GM18868 (cell line): ENCODE results near the gene SLC66A2.
"Not testable (repeated sequence)": the region's sequence is repeated elsewhere in the genome, so short reads cannot be mapped to it uniquely, and the experiment has no call there.

Experiments used
- ATAC-seq: cut with Tn5 transposase; IDR thresholded peaks from one replicate; pipeline ENCODE4 v1.9.1; 2021; ENCODE audit warnings: mild to moderate bottlenecking, moderate library complexity; ENCODE audit not compliant: unreplicated experiment

The SLC66A2 gene

DNA sequence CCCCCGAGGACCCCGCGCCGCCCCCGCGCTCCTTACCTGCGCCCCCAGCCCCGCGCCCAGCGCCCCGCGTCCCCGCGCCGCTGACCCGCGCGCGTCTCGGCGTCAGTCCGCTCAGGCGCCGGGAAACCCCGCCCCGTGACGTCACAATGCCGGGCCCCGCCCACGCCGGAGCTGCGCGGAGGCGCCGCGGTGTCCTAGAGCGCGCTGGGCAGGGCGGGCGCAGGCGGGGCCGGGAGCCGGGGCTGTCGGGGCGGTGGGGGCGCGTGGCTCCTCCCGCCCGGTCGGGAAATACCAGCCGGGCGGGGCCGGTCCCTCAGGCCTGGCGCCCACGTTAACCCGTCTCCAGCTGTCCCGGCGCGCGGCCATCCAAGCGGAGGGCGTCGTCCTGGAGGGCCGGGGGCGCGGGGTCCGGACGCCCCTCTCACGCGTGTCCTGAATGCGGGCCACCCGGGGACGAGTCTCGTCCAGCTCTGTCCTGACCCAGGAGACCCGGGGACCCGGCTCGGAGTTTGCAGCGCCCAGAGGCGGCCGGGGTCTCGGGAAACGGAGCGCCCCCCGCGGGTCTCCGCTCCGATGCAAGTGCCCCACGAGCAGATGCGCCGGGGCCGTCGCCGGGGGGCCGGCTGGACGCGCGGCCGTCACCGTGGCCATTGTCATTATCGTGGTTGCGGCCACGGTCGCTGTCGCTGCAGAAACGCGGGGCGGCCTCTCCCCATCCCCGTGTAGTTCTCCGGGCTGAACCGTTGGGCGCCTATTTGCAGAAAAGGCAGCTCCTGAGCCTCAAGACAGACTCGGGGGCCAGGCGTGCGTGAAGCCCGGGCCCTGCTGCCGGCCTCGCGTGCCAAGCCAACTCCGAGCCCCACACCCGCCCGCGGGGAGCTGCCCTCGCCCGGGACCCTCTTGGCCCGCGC lies at the start of gene SLC66A2:
Gene SLC66A2 (minus strand): TSS at position 109 of the 911 bp plus-strand sequence. CDS start 727 bp downstream, outside the sequence.
- ATAC-seq, result peak; percentile 80

- no peak for ATAC-seq
Observed at GRCh38 chr18:80000877-80001276, 49.4 kb upstream of the SLC66A2 start.

DNA sequence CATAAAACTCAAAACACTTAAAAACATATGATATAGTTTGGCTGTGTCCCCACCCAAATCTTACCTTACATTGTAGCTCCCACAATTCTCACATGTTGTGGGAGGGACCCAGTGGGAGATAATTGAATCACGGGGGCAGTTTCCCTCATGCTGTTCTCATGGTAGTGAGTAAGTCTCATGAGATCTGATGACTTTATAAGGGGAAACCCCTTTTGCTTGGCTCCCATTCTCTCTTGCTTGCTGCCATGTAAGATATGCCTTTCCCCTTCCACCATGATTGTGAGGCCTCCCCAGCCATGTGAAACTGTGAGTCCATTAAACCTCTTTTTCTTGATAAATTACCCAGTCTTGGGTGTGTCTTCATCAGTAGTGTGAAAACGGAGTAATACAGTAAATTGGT lies 48.2 kb upstream of the SLC66A2 start:
- ATAC-seq, result not testable (repeated sequence)

DNA sequence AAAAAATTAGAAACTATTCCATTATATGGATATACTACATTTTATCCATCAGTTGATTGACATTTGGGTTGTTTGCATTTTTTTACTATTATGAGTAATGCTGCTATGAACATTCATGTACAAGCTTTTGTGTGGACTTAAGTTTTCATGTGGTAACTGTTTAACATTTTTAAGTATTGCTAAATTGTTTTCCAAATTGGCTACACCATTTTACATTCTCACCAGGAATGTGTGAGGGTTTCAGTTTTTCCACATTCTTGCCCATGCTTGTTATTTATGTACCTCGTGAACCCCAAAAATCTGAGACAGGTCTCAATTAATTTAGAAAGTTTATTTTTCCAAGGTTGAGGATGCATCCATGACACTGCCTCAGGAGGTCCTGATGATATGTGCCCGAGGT lies 40.0 kb upstream of the SLC66A2 start:
- ATAC-seq, result no peak

DNA sequence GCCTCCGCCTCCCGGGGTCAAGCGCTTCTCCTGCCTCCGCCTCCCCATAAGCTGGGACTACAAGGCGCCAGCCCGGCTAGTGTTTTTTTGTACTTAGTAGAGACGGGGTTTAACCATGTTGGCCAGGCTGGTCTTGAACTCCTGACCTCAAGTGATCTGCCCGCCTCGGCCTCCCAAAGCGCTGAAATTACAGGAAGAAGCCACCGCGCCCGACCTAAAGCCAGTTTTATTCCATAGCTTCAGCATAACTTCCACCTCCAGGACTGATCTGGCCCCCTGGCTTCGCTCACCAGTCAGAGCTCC lies 37.7 kb upstream of the SLC66A2 start:
- no peak for ATAC-seq

DNA sequence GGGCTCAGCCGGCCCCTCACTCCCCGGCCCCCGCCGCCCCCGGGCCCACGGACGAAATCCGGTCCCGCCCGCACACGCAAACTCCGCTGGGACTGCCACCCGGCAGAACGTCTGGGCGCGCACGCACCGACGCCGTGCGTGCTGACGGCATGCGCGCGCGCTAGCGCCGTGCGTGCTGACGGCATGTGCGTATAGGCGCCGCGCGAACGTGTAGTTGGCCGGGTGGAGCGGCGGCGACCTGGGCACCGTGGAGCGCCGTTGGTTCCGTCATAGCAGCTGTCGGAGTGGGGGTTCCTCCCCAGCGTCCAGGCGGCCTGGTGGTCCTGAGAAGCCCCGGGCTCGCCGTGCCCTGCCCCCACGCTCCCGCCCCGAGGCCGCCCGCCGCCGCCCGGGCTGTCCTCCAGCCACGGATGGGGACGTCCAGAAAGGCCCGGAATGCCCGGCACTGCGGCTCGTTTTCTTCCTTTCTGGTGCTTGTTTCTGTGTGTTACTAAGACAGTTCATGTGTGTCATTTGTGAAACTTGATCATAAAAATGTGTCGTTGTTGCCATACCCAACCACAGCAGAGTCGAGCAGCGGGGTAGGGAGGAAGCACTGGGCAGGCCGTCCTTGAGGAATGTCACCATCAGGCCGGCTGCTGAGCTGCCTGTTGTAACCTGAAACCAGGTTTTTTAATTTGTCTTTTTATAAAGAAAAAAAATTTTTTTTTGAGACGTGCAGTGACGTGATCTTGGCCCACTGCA lies 37.2 kb upstream of the SLC66A2 start, which contains the start of gene TXNL4A:
Gene TXNL4A (minus strand): TSS at position 113 of the 744 bp plus-strand sequence. CDS start 171 bp downstream, outside the sequence.
- ATAC-seq, result peak; percentile 96

GRCh38 chr18:79988071-79988450 lies 36.6 kb upstream of the SLC66A2 start:
- ATAC-seq, result peak; percentile 61

GRCh38 chr18:79987566-79987965 lies 36.1 kb upstream of the SLC66A2 start:
- ATAC-seq, result no peak

DNA sequence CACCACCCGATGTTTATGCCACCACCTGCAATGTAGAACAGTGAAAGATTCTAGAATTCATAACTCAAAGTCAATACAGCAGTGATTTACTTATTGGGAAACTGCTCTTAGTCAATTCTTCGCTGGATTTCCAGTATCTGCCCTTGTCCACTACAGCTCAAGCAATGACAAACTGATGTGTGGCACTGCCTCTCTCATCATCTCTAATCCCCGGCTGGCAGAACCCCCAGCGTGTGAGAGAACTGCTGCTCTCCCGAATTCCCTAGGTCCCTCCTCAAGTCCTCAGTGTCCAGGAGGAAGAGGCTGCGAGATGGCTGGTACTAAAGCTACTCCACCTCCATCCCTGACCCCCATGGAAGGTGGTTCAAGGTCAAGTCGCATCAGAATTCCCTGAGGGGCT lies 35.3 kb upstream of the SLC66A2 start:
- no peak for ATAC-seq

GRCh38 chr18:79985172-79985571 lies 33.7 kb upstream of the SLC66A2 start:
- no peak for ATAC-seq

DNA sequence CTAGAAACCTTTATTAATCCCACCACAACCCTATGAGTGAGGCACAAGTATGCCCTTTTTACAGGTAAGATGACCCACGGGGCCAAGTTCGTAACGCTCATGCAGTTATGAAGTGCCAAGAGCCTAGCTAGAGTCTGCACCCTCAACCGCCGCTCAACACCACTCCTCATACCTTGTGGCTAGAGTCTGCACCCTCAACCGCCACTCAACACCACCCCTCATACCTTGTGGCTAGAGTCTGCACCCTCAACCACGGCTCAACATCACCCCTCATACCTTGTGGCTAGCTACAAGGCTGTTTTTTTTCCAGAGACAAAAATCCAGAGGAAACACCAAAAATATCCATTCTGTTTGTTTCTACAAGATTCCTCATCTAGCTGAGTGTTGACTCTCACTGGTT lies 32.3 kb upstream of the SLC66A2 start:
- ATAC-seq, result no peak

DNA sequence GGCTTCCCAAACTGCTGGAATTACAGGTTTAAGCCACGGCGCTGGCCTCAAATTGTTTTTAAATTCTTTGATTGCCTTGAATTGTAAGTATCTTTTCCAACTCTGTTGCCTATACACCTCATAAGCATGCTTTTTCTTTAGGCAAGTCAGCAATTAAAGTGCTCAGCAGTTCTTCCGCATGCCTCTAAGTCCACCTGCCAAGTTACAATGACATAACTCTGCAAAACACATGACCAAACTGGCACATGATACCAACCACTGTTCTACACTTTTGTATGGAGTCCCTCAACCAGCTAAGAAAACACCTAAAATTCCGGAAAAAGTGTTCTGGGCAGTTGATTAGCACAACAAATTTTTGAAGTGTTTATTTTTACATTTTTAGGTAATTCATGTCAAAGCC lies 31.8 kb upstream of the SLC66A2 start:
- ATAC-seq, result no peak

DNA sequence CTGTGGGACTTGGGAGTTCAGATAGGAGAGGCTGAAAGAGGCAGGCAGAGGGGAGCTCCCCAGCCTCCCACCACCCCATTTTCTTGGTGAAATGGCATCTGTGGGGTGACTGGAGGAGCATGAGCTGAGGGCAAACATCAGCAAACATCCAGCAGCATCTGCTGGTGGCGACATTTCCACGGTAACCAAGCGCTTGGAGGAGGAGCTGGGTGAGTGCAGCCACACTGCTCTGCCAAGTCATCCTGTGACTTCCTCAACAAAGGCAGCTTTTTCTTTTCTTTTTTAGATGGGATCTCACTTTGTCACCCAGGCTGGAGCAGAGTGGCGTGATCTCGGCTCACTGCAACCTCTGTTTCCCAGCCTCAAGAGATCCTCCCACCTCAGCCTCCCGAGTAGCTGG lies 31.3 kb upstream of the SLC66A2 start:
- ATAC-seq, result peak; percentile 46

GRCh38 chr18:79980585-79980984 lies 29.1 kb upstream of the SLC66A2 start:
- no peak for ATAC-seq

- no peak for ATAC-seq
Observed at GRCh38 chr18:79979843-79980242, 28.4 kb upstream of the SLC66A2 start.

DNA sequence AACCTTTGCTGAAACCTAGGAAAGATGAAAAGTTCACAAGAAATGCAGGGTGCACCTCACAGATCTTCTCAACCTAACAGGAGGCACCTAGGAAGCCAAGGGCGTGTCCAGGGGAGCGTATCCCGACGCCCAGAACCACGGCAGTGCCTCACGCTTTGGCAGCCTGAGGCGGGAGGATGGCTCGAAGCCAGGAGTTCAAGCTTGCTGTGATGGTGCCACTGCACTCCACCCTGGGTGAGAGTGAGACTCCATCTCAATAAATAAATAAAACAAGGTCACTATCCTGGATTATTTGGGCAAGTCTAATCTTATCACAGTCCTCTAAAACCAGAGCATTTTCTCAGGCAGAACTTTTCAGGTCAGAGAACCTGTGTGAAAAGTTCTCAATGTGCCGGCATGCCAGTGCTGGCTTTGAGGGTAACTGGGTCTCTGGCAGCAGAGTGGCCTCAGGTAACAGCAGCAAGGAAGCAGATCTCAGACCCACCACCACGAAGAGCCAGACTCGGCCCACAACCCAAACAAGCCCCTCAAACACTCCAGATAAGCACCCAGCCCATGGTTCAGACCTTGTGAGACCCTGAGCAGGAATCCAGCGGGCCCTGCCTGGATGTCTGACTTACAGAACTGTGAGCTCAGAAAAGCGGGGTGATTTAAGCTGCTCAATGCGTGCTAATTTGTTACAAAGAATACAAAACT lies 24.7 kb upstream of the SLC66A2 start:
- ATAC-seq, result no peak

DNA sequence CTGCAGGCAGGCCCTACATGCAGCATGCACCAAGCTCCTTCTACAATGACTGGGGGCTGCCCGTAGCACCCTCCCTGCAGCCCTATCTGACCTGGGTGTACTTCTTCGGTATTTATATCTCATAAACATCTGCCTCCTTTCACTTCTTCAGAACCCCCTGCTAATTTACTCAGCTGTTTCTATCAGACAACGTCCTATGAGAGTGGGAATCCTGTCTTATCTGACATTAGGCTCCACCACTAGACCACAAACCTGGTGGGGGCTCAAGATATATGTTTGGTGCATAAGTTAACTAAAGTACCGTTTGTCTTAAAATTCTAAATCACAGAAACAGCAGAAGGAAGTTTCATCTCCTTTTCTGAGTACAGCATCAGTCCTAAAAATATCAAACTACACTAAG lies 23.6 kb upstream of the SLC66A2 start:
- ATAC-seq, result no peak

- ATAC-seq, result no peak
Observed at GRCh38 chr18:79974025-79974654, 22.7 kb upstream of the SLC66A2 start.

- no peak for ATAC-seq
Observed at GRCh38 chr18:79973517-79973916, 22.1 kb upstream of the SLC66A2 start.

GRCh38 chr18:79972720-79973119 lies 21.3 kb upstream of the SLC66A2 start:
- ATAC-seq, result no peak

- ATAC-seq, result no peak
Observed at GRCh38 chr18:79971986-79972385, 20.5 kb upstream of the SLC66A2 start.
